Fibroblast of lung (primary cell): ENCODE data around the gene RNASEH2B. TPM values are rescaled to one million over a fixed set of nuclear protein-coding genes. Genes with fewer than 3 reads are reported as not detected.

Source experiments
- DNase-seq, 2 donors: peaks; one replicate each; pipeline versions ENCODE4 v3.0.0 to v3.0.0-alpha.2; 2010; ENCODE audit warnings: low read depth in 2 of 2
- H2AFZ ChIP-seq: 2 replicates; pipeline ENCODE4 v1.5.1; 2012; ENCODE audit warnings: low read length, control low read depth, inconsistent platforms
- H3K27ac ChIP-seq: 2 replicates; pipeline ENCODE4 v1.5.1; 2011; ENCODE audit warnings: low read length, control low read depth; ENCODE audit not compliant: insufficient read depth
- H3K27me3 ChIP-seq: 2 replicates; pipeline ENCODE4 v1.5.1; 2011; ENCODE audit warnings: mild to moderate bottlenecking, low read length; ENCODE audit not compliant: control insufficient read depth, insufficient read depth
- H3K36me3 ChIP-seq: 2 replicates; pipeline ENCODE4 v1.5.1; 2011; ENCODE audit warnings: low read length; ENCODE audit not compliant: control insufficient read depth, insufficient read depth
- H3K4me1 ChIP-seq: 2 replicates; pipeline ENCODE4 v1.5.1; 2011; ENCODE audit warnings: low read length; ENCODE audit not compliant: control insufficient read depth, insufficient read depth; ENCODE audit errors: extremely low read depth
- H3K4me2 ChIP-seq: 2 replicates; pipeline ENCODE4 v1.5.1; 2011; ENCODE audit warnings: low read length, control low read depth; ENCODE audit not compliant: insufficient read depth; ENCODE audit errors: extremely low read depth
- H3K4me3 ChIP-seq, 4 experiments: fragments of 200-600 bp in 1 of 4; sonication (generic) in 1 of 4; replicated peaks in 1 of 4; 2 replicates each; pipeline ENCODE4 v1.5.1; 2011 to 2016; ENCODE audit warnings: low read length in 4 of 4, low read depth in 3 of 4, mild to moderate bottlenecking in 3 of 4, control low read depth in 2 of 4, inconsistent platforms in 1 of 4, mixed read lengths in 1 of 4; ENCODE audit not compliant: insufficient read depth in 1 of 4; ENCODE audit errors: control extremely low read depth in 1 of 4
- H3K79me2 ChIP-seq: 2 replicates; pipeline ENCODE4 v1.5.1; 2012; ENCODE audit warnings: mild to moderate bottlenecking, low read length, inconsistent platforms; ENCODE audit not compliant: control insufficient read depth, insufficient read depth
- H3K9ac ChIP-seq: 2 replicates; pipeline ENCODE4 v1.5.1; 2011; ENCODE audit warnings: mild to moderate bottlenecking, low read length, control low read depth; ENCODE audit not compliant: insufficient read depth
- H3K9me3 ChIP-seq: 2 replicates; pipeline ENCODE4 v1.5.1; 2012; ENCODE audit warnings: low read depth, low read length; ENCODE audit not compliant: control insufficient read depth, insufficient read depth
- H4K20me1 ChIP-seq: 2 replicates; pipeline ENCODE4 v1.5.1; 2011; ENCODE audit warnings: low read length; ENCODE audit not compliant: control insufficient read depth, insufficient read depth; ENCODE audit errors: extremely low read depth
- CTCF ChIP-seq, 2 donors: IDR thresholded peaks in 1 of 2; conservative IDR thresholded peaks in 1 of 2; 1 replicate in 1 of 2; 2 replicates in 1 of 2; pipeline ENCODE4 v1.5.1; 2011 to 2012; ENCODE audit warnings: low read length in 2 of 2, control low read depth in 1 of 2, inconsistent platforms in 1 of 2, low read depth in 1 of 2, mild to moderate bottlenecking in 1 of 2
- EZH2 ChIP-seq: IDR thresholded peaks from 2 replicates; pipeline ENCODE4 v1.5.1; 2012; ENCODE audit warnings: low read length, control low read depth, mild to moderate bottlenecking; ENCODE audit errors: missing control alignments
- polyA plus RNA-seq, 2 donors: library from polyadenylated mRNA; depleted of rRNA in 1 of 2; stranded (reverse) in 1 of 2; unstranded in 1 of 2; fragments of >200 nt; gene quantifications; 2 replicates each; pipeline ENCODE4 v1.2.1, GENCODE V29; 2011 to 2012; ENCODE audit warnings: missing spikeins in 1 of 2
- total RNA-seq: library from RNA; depleted of rRNA; stranded (reverse); fragments of >200 nt; gene quantifications from 2 replicates; pipeline ENCODE4 v1.2.1, GENCODE V29; 2014

RNASEH2B gene
- total and polyA plus RNA-seq, 2 donors (not counting 1 experiment from before 2014, with no cell fraction given), result 24.5 to 68.7 TPM

GRCh38 chr13:50911081-50911631 lies 1.6 kb downstream of the RNASEH2B start:
- TF ChIP-seq EZH2, result no peak
- no peak for TF ChIP-seq CTCF (conservative IDR thresholded peaks at IDR 0.05 in 1 of 2, IDR thresholded peaks at IDR 0.05 in 1 of 2; ENCODE audit: low read depth in 1 of 2, low read length in 2 of 2)
- DNase-seq, result peak; percentile 7 to 31
- no peaks in the 10 kb centered on the region for H3K36me3 ChIP-seq
- peaks cover 14% of the 10 kb centered on the region for H3K4me1 ChIP-seq
- no peaks in the 10 kb centered on the region for H4K20me1 ChIP-seq
- peaks cover 12% of the 10 kb centered on the region for H3K79me2 ChIP-seq
- H3K4me2 ChIP-seq, result peak overlapping the region; percentile 82
- no peaks in the 10 kb centered on the region for H3K27me3 ChIP-seq
- peak overlapping the region in 3 of 4 experiments; percentile 58 to 76 (median 74) for H3K4me3 ChIP-seq
- no peaks in the 10 kb centered on the region for H3K9me3 ChIP-seq
- H2AFZ ChIP-seq, result no peak overlapping the region
- H3K9ac ChIP-seq, result no peak overlapping the region
- no peak overlapping the region for H3K27ac ChIP-seq

- peak; percentile 88 to 97 for DNase-seq
- Histone ChIP-seq H3K27me3 (no peaks in the 10 kb centered on the region), H3K4me1 (peaks cover 14% of the 10 kb centered on the region), H3K79me2 (peaks cover 16% of the 10 kb centered on the region), H3K4me3 (peak overlapping the region in 3 of 4 experiments; percentile 8 to 74 (median 24)), H3K36me3 (no peaks in the 10 kb centered on the region), H4K20me1 (no peaks in the 10 kb centered on the region), H3K9me3 (no peaks in the 10 kb centered on the region), H3K4me2 (peak overlapping the region; percentile 82), H2AFZ (no peak overlapping the region), H3K9ac (no peak overlapping the region), H3K27ac (no peak overlapping the region)
- no peak for TF ChIP-seq EZH2
- peak; percentile 93 to 94 for TF ChIP-seq CTCF (conservative IDR thresholded peaks at IDR 0.05 in 1 of 2, IDR thresholded peaks at IDR 0.05 in 1 of 2; ENCODE audit: low read depth in 1 of 2, low read length in 2 of 2)
Measured at GRCh38 chr13:50911937-50912795, 2.6 kb downstream of the RNASEH2B start.

GRCh38 chr13:50912851-50913250 lies 3.3 kb downstream of the RNASEH2B start:
- Histone ChIP-seq H4K20me1 (no peaks in the 10 kb centered on the region), H3K4me2 (peak overlapping the region; percentile 6), H3K27me3 (no peaks in the 10 kb centered on the region), H3K4me3 (peak overlapping the region in 1 of 4 experiments; percentile 24), H3K4me1 (peaks cover 14% of the 10 kb centered on the region), H3K9me3 (no peaks in the 10 kb centered on the region), H3K9ac (no peak overlapping the region), H3K79me2 (peaks cover 18% of the 10 kb centered on the region), H3K36me3 (no peaks in the 10 kb centered on the region), H2AFZ (no peak overlapping the region), H3K27ac (no peak overlapping the region)
- no peak for TF ChIP-seq EZH2
- TF ChIP-seq CTCF (conservative IDR thresholded peaks at IDR 0.05 in 1 of 2, IDR thresholded peaks at IDR 0.05 in 1 of 2; ENCODE audit: low read depth in 1 of 2, low read length in 2 of 2), result no peak
- peak in 1 of 2 donors; percentile 31 for DNase-seq
